Neutrophil (primary cell): ENCODE measurements around the gene SFMBT1.

Experiments
- H3K27ac ChIP-seq: fragments of 200-600 bp; sonication (generic); 2 replicates; pipeline ENCODE4 v1.5.1; 2016; ENCODE audit warnings: mild to moderate bottlenecking, moderate library complexity
- H3K27me3 ChIP-seq: fragments of 200-600 bp; sonication (generic); 2 replicates; pipeline ENCODE4 v1.6.0; 2016; ENCODE audit warnings: mild to moderate bottlenecking
- H3K36me3 ChIP-seq: fragments of 200-600 bp; sonication (generic); 2 replicates; pipeline ENCODE4 v1.5.1; 2017
- H3K4me1 ChIP-seq, 2 experiments: fragments of 200-600 bp in 1 of 2; sonication (generic) in 1 of 2; 1 replicate in 1 of 2; 2 replicates in 1 of 2; pipeline versions ENCODE4 v1.5.1 to v1.6.1; 2013 to 2016; ENCODE audit warnings: low read depth in 1 of 2, low read length in 1 of 2, mild to moderate bottlenecking in 1 of 2, moderate library complexity in 1 of 2; ENCODE audit not compliant: control insufficient read depth in 1 of 2, insufficient read depth in 1 of 2
- H3K4me3 ChIP-seq, 2 experiments: fragments of 200-600 bp in 1 of 2; sonication (generic) in 1 of 2; 1 replicate in 1 of 2; 2 replicates in 1 of 2; pipeline ENCODE4 v1.5.1; 2013 to 2016; ENCODE audit warnings: low read depth in 1 of 2, low read length in 1 of 2, mild to moderate bottlenecking in 1 of 2, moderate library complexity in 1 of 2
- H3K9me3 ChIP-seq: fragments of 200-600 bp; sonication (generic); 2 replicates; pipeline ENCODE4 v1.5.1; 2016
- TF ChIP-seq, protein P1 (sequence below): fragments of 200-600 bp; sonication (generic); IDR thresholded peaks from 2 replicates; pipeline ENCODE4 v1.5.1; 2016; ENCODE audit warnings: antibody characterized with exemption

Gene SFMBT1, protein sequence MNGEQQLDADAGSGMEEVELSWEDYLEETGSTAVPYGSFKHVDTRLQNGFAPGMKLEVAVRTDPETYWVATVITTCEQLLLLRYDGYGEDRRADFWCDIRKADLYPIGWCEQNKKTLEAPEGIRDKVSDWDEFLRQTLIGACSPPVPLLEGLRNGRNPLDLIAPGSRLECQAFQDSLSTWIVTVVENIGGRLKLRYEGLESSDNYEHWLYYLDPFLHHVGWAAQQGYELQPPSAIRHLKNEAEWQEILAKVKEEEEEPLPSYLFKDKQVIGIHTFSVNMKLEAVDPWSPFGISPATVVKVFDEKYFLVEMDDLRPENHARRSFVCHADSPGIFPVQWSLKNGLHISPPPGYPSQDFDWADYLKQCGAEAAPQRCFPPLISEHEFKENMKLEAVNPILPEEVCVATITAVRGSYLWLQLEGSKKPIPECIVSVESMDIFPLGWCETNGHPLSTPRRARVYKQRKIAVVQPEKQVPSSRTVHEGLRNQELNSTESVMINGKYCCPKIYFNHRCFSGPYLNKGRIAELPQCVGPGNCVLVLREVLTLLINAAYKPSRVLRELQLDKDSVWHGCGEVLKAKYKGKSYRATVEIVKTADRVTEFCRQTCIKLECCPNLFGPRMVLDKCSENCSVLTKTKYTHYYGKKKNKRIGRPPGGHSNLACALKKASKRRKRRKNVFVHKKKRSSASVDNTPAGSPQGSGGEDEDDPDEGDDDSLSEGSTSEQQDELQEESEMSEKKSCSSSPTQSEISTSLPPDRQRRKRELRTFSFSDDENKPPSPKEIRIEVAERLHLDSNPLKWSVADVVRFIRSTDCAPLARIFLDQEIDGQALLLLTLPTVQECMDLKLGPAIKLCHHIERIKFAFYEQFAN

DNA sequence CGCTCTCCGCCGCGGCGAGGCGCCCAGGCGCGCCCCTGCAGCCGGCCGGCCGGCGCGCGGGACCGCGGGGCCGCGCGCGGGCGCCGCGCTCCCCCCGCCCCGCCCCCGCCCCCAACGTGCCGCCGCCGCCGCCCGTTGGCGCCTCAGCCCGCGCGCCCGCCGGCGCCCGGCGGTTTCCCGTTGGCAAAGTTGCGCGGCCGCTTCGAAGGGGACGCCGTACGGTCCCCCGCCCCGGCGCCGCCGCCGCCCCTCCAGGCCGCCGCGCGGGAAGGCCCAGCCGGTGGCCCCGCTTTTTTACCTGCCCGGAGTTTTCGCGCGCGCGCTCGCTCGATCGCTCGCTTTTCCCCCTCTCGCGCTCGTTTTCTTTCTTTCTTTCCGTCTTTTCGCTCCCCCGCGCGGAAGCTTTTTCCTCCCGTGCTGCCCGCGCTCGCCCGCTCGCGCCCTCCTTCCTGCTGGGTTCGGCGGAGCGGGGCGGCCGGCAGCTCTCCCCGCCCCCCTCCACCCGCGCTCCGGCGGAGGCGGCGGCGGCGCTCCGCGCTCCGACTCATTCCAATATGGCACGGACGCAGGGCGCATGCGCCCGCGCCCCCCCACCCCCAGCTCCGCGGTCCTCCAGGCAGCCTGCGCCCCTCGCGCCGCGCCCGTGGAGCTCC is at the start of gene SFMBT1:
SFMBT1 (minus strand) TSS at position 556 of the 653 bp plus-strand sequence. CDS start 76,945 bp downstream, outside the sequence.
- TF ChIP-seq, protein P1, sequence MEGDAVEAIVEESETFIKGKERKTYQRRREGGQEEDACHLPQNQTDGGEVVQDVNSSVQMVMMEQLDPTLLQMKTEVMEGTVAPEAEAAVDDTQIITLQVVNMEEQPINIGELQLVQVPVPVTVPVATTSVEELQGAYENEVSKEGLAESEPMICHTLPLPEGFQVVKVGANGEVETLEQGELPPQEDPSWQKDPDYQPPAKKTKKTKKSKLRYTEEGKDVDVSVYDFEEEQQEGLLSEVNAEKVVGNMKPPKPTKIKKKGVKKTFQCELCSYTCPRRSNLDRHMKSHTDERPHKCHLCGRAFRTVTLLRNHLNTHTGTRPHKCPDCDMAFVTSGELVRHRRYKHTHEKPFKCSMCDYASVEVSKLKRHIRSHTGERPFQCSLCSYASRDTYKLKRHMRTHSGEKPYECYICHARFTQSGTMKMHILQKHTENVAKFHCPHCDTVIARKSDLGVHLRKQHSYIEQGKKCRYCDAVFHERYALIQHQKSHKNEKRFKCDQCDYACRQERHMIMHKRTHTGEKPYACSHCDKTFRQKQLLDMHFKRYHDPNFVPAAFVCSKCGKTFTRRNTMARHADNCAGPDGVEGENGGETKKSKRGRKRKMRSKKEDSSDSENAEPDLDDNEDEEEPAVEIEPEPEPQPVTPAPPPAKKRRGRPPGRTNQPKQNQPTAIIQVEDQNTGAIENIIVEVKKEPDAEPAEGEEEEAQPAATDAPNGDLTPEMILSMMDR: no peak
- no peaks in the 10 kb centered on the region for H3K36me3 ChIP-seq
- peak within 1 kb of the TSS; percentile 56 for H3K27ac ChIP-seq
- H3K4me3 ChIP-seq: peak within 1 kb of the TSS; percentile 77 to 80
- H3K27me3 ChIP-seq: peaks cover 37% of the 10 kb centered on the region
- no peaks in the 10 kb centered on the region for H3K9me3 ChIP-seq
- H3K4me1 ChIP-seq: peaks cover 14 to 16% of the 10 kb centered on the region in 2 experiments

DNA sequence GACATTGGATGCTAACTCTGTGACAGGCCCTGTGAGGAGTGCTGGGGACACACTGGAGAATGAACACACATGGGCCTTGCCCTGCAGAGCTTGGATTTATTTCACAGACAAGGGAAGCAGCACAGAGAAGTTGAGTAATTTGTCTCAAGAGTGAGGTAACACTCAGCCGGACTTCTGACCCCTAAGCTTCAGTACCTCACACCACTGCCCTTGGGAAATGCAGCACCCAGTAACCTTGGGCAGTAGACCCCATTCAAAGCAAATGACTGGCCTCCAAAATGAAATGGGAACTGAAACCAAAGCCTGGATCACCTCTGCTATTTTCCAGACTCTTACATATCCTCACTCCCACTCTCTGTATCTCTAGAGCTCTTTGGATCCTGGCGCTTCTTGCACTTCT is 47.1 kb upstream of the SFMBT1 start:
- TF ChIP-seq, protein P1: no peak
- Histone ChIP-seq H3K4me1 (peaks cover 5 to 7% of the 10 kb centered on the region in 2 experiments), H3K36me3 (peaks cover 66% of the 10 kb centered on the region), H3K4me3 (no peak overlapping the region), H3K27ac (peak overlapping the region; percentile 23), H3K9me3 (no peaks in the 10 kb centered on the region), H3K27me3 (no peaks in the 10 kb centered on the region)

GRCh38 chr3:53092216-53092615 is 46.3 kb upstream of the SFMBT1 start:
- H3K4me3 ChIP-seq: no peak overlapping the region
- peaks cover 60% of the 10 kb centered on the region for H3K36me3 ChIP-seq
- H3K27me3 ChIP-seq: no peaks in the 10 kb centered on the region
- peaks cover 5 to 7% of the 10 kb centered on the region in 2 experiments for H3K4me1 ChIP-seq
- H3K9me3 ChIP-seq: no peaks in the 10 kb centered on the region
- H3K27ac ChIP-seq: no peak overlapping the region
- TF ChIP-seq, protein P1: no peak

DNA sequence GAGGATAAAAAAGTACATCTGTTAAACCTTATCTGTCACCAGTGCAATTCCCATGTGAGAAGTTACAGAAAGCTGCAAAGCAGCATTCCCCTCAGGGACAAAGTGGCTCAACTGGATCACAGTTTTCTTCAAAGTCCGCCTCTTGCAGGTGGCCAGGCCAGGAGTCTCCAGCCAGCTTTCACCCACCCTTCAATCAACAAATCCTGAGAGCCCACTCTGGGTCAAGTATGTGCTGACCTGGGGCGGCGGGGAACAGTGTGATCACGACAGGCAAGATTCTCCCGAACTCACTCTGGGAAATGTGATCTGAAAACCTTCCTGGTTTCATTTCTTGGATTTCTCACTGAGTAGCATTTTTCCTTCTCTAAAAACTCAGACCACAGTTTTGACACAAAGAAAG is 45.1 kb upstream of the SFMBT1 start:
- Histone ChIP-seq H3K27ac (no peak overlapping the region), H3K4me3 (no peak overlapping the region), H3K4me1 (peaks cover 5 to 7% of the 10 kb centered on the region in 2 experiments), H3K9me3 (no peaks in the 10 kb centered on the region), H3K36me3 (peaks cover 57% of the 10 kb centered on the region), H3K27me3 (no peaks in the 10 kb centered on the region)
- TF ChIP-seq, protein P1: no peak

DNA sequence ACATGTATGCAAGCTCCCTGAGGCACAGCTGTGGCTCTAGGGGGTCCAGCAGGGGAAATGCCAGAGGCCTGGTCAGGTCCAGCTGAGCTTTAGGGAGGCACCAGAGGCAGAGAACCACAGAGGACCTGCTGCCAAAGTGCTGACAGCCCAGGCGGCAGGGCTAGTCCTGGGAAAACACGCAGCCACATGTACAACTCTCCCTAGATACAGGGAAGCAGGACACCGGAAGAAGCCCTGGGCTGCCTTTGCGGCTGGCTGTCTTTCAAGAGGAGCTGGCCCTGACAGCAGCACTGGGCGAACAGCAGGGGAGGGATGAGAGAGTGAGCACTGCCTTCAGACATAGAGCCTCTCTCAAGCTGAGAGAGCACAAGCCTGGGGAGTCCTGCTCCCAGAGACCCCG is 43.6 kb upstream of the SFMBT1 start:
- Histone ChIP-seq H3K4me3 (no peak overlapping the region), H3K27ac (no peak overlapping the region), H3K27me3 (no peaks in the 10 kb centered on the region), H3K36me3 (peaks cover 48% of the 10 kb centered on the region), H3K9me3 (no peaks in the 10 kb centered on the region), H3K4me1 (peaks cover 5 to 7% of the 10 kb centered on the region in 2 experiments)
- TF ChIP-seq, protein P1: no peak
